Globus pallidus (tissue), 1 donor: ENCODE data around the gene SV2B.

Experiments
- DNase-seq: peaks from one replicate; pipeline ENCODE4 v3.0.0-alpha.2; 2015; ENCODE audit warnings: low spot score

SV2B gene

DNA sequence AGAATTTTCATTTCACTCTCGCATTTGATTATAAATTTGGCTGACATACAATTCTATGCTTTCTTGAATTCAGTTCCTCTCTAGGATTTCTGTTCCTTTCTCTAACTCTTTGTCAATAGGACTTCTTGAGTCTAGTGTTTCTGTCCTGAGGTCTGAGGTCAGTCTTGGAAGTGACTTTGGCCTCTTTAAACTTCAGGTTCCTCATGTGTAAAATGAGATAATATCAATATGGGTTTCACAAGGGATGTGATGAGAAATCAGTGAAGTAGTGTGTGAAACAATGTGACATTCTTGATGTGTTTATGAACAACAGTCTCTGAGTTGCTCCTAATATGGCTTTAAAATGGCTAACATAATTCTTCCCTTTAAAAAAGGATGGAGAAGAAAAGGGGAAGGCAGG lies 92.2 kb downstream of the SV2B start:
- DNase-seq, result no peak

DNA sequence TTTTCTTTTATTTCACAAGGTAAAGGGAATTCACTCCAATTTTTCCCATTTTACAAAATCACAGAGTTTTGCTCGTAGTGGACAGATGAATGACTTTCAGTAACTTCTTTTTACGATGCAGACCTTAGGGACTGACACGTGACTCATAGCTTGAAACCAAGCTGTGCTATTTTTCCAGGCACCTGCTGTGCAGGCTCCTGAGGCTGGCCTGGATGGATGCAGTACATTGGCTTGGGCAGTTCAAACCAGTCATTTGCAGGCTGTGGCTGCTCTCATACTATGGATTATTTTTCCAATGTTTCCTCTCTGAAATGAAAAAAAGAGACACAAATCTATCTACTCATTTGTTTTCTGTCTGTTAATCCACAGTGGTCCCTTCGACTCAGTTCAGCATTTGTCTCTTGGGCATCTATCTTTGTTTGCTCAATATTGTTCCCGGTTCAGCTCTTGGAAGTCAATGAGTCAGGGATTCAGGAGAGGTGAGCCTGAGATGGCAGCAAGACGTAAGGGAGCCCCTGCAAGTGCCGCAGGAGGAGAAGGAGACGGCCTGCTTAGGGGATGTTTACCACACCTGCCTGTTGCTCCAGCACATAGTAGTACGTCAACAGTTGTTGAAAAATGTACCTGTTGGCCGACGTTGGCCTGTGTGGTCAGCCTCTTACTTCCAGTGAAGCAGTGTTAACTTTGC lies 92.8 kb downstream of the SV2B start:
- DNase-seq, result no peak

DNA sequence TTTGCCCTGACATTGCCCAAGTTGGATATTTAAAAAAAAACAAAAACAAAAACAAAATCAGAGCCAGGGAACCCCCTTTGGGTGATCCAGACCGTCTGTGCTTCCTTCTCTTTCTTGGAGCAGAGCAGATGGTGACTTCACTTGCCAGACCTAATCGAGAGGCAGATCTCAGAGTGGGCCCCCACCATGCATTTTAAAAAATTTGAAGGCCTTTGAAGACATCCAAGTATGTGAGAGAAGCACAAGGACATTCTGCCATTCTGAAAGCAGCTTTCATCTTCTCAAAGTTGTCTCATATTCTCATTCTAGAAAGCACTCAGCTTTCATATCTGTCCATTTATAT lies 93.3 kb downstream of the SV2B start:
- DNase-seq, result no peak

DNA sequence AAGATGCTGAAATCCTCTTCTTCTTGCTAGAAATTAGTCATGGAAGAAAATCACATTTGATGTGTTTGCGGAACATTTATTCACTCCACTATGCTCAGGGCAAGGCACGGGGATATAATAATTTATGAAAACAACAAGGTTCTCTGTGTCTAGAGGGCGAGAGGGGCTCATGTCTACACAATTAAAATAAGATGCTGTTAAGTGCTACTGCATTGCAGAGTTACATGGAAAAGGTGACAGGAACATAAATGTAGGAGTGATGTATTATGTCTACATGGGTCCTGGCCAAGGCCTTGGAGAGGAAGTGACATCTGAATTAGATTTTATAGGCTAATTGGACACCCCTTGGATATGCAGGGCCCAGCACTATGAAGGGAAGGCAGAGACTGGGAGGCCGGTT lies 96.1 kb downstream of the SV2B start:
- no peak for DNase-seq

DNA sequence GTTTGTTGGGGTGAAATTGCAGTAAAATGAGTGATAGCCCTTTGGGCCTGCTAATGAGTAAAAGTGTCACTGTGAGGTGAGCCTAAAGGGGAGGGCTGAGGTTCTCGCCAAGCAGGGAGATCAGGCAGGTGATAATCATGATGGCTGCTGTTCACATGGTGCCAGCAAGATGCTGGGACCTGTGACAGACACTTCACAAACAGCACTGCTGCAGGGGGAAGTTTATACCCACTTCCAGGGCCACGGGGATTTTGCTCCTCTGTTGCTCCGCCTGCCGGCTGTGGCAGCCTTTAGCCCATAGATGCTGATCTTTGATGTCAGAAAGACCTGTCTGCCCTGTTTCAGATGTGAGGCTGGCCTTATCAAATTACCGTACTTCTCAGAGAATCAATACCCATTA lies 96.7 kb downstream of the SV2B start:
- DNase-seq, result no peak

DNA sequence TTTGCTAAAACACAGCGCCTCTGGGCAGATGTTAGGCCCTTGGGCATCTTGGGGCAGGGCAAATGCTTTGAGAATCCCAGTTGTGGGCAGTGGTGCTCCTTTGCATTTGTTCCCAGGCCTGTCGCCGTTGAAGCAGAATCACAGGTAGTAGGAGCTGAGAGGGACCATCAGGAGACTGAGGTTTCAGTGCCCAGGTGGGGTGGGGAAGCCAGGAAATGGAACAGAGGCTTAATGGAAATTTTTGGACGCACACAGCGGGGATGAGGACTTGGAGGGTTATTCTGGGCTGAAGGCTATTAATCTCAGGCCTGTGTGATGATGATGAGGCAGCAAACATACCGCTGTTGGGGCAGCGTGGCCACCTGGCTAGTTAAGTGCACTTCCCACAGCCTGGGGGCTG lies 99.5 kb downstream of the SV2B start:
- no peak for DNase-seq

DNA sequence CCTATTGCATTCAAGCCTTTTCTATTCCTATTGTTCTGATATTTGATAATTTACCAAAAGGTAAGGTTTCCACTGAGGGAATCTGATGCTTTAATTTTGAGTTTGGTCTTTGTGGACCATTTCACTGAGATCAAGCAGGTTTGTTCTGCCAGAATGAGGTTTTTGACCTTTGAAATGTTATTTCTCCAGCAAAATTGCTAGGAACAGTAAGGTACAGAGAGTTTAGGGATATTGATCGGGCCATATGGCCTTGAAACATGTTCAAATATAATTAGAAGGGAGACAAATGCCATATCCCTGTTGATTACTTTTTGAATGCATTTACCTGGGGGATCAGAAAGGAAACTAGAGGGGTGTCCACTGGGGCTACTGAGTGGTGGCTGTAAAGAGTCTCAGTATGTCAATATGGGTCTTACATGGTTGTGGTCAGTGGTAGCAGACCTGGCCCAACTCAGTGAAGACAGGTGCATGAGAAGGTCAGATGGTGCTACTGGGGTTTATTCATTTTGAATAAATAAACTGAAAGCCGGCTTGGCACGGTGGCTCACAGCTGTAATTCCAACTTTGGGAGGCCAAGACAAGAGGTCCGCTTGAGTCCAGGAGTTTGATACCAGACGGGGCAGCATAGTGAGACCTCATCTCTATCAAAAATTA lies 100.2 kb downstream of the SV2B start:
- no peak for DNase-seq

DNA sequence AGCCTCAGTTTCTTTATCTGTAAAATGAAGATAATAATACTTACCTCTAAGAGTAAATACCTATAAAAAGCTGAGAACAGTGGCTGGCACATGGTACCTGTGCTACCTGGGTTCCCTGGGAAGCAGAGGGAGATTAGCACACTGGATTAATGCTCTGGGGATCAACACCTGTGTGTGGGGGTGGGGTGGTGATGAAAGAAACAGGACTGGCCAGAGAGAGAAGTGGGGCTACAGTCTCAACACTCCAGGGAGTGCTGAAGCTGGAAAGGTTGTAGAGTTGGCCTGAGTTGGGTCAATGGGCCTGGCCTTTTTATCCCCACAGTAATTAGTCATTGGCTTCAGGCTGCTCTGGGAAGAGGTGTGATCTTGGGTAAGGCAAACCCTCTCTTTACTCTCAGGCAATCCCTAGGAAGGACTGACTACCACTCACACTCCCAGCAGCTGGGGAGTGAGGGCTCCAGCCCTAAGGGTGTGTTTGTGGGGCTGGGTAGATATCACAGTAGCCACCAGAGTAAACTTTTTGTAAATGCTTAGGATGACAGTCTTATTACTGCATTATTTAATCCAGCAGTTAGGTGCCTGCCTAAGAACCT lies 102.5 kb downstream of the SV2B start:
- DNase-seq, result no peak

DNA sequence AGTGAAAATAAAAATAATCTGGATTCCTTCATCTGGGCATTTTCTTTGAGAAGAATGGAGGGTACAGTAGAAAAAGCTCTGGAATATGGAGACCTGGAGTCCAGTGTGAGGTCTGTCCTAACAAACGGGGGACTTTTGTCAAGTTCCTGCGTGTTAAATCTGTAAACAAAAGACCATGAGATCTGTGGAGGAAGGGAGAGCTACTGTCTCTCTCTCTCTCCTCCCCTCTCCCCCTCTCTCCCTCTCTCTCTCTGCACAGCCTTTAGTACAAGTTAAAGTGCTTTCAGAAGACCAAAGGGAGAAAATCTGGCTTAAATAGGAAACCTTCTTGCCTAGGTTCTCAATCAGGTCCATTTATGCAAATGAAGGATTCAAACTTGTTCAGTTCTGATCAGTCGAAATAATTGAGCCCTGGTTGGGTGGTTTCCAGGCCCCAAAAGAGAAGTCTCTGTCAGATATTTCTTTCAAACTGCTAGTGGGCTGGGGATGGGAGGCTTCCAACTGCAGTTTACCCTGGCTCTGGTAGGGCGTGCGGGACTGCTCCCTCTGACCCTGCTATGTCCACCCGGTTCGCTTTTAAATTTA lies 103.7 kb downstream of the SV2B start:
- DNase-seq, result no peak

DNA sequence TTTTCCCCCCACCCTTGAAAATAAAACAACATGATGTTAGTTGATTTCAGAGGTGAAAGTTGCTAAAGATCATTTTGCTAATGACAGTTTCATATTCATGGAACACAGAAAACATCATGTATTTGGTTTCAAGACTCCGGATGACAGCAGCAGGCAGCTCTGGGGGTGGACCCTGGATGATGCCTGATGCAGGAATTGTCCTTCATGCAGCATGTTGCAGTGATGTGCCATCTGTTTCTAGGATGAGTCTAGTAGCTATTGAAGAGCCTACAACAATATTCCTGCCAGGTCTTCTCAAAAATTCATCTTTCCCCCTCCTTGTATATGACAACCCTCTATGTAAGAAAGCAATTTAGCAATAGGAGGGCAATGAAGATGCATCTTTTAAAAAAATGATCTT lies 108.3 kb downstream of the SV2B start:
- no peak for DNase-seq

DNA sequence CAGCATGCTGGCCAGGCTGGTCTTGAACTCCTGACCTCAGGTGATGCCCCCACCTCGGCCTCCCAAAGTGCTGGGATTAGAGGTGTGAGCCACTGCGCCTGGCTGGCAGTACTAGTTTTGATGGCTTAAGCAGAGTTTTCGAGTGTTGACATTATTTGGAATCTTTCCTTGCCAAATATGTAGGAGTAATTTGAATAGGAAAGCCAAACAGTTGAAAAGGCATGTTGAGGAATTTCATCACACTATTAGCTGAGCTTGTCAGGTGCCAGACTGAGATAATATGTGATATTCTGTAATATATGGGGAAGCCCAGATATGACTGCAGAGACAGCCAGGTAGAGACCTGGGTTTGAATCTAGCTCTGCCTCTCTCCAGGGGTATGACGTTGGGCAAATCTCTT lies 109.3 kb downstream of the SV2B start:
- no peak for DNase-seq

DNA sequence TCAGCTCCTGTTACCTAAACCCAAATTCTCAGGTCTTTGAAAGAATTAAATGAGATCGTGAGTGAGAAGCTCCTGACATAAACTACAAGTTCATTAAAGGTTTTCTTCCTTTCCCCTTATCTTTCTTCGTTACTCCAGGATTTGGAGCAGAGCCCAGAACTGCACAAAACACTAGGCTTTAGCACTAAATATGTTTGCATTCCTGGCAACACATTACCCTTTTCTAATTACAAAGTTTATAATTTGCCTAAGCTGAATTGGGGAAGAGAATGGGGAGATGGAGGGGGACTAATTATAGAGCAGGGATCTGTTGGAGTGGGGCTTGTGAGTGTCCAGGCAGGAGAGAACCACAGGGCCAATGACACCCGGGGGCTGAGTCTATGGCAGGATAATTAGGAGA lies 109.7 kb downstream of the SV2B start:
- no peak for DNase-seq

DNA sequence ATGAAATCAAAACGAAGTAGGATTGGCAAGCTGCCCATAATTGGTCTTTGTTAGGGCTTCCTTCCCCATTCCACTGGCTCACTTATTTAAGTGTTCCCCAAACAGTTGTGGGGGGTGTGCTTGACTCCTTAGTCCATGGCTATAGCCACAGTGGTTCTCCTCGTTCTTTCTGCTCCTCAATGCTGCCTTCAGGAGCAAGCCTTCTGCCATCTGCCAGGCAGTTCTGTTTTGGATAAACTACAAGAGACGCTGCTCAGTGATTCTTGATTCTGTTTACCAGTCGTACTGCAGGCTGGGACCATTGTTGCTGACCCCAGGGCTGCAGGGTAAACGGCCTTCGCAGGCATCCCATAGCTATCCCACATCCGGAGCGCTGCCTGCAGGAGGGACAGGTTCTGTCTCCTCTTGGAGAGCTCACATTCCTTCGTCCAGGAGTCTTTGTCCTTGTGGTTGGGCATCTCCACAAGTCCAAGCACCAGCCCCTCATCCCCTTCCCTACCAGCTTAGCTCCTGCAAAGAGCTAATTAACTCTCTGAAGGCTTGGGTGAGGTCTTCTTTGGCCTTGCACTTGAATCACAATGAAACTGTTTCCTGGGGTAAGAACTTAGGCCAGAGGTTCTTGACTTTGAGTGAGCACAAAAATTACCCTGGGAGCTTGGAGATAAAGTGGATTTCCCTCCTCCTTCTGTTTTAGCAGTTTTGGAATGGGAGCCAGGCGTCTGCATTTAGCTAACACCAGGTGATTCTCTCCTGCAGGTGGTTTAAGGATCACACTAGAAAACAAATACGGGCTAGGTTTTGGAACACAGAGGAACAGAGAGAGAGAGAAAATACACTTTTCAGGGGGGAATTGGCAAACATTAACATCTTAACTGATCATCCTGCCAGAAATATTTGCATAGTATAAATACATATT lies 114.9 kb downstream of the SV2B start:
- DNase-seq, result no peak

DNA sequence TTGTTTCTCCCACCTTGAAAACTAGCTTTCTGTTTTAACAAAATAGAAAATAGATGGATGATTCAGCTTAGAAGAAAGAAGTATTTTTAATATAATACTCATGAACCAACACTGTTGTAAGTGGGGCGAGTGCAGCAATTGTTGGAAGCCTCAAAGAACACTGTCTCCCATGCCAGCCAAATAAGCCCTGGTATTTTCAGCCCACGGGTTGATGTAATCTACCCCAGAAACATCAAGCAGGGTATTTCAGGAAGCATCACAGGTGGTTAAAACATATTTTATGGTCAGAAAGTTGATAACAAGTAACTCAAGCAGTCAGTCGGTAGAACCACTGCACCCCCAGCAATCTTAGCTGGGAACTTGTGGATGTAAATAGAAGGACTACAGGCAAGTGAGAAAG lies 115.9 kb downstream of the SV2B start:
- no peak for DNase-seq

DNA sequence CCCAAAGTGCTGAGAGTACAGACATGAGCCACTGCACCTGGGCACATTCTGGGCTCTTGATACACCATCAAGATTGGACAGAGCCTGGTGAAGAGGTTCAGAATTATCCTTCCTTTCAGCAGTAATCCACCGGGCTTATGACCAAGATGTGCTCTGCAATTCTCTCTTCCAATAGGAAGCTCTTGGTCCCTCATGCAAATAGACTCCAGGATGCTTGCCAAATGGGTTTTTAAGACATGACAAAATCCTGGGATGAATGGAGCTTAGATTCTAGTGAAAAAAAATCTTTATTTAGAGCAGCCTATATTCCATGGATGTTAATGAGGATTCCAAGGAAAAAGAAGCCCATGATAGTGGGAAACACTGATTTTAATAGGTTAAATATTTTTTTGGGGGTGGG lies 119.1 kb downstream of the SV2B start:
- no peak for DNase-seq

DNA sequence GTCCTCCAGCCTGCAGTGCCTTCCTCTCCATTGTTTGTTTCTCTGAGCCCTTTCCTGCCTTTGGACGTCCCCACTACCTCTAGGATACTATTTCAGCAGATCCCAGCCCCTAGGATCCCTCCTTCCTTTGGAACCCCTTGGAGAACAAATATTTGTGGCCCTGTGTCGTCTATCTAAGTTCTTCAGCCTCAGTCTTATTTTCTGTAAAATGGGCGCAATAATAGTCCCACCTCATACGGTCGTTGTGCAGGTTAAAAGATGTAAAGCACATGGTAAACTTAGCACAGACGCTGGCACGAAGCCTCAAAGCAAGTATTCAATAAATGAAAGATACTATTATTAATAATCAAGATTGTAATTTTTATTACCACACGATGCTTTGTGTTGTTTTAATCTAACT lies 122.0 kb downstream of the SV2B start:
- no peak for DNase-seq

DNA sequence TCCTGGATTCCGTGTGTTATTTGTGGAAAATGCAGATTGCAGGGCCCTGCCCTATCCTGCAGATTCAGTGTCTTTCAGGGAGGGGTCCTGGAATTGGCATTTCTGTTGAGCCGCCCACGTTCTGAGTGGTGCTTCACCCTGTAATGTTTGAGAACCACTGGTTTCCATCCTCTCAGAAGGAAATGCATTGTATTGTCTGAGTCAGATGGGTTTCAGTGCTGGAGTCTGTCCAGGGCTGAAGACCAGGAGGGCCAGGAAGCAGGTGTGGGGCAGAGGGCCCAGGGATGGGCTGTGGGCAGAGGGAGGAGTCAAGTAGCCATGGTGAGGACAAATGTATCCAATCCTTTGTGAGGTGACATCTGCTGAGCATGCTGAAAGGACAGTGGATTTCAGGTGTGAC lies 123.8 kb downstream of the SV2B start:
- no peak for DNase-seq

DNA sequence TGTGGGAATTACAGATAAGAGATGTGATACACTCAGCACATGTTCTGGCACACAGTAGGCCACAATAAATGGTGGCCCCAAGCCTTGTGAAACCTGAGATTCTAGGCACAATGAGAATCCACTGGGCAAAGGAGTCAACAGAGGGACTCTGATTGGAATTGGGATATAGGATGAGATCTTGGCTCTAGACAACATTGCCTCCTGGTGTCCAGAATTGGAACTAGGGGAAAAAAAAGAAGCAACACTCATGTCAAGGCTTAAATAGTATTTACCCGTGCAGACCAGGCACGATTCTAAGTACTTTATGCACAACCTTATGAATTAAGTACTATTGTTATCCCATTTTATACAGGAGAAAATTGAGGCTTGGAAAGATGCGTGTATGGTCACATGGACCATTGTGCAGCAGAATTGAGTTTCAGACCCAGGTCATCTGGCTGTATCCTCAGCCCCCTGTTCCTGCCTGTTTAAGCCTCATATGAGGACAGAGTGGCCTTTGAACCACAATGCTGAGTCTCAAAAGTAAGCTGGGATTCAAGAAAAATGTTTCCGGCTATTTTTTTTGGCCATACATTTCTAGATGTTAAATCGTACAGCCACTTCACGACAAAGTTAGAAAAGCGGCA lies 124.8 kb downstream of the SV2B start:
- peak; percentile 41 for DNase-seq

DNA sequence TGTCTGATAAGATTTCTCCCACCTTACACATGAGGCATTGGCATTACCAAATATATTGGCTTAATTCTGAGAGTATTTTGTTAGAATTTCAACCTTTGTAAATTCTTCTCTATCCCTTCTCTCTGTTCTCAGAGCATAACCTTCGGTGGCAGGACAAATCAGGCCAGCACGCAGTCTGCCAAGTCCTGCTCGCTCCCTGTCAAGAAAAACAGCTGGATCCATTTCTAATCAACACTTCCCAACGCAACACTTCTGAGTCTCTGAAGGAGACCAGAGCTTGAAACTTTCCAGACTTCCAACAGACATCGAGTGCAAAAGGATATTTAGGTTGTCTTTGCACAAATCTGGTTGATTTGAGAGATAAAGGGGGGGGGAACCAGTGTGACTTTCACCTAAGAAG lies 125.7 kb downstream of the SV2B start:
- DNase-seq, result no peak

DNA sequence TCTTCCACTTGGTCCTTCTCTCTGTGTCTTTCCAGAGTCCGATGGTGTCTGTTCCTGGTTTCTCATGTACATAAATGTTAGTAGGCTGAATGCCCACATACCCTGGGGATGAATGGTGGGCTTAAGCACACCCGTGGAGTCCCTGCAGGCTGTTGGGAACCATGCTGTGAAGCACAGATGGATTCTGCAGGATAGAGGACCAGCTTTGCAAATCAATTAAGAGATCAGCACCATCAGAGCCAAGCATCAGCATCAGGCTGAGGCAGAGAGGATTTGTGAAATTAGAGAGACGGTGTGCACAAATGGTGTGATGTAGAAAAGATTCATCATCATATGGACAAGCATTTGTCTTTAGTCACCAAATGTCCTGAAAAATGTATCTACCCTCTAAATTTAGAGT lies 127.1 kb downstream of the SV2B start:
- DNase-seq, result no peak

DNA sequence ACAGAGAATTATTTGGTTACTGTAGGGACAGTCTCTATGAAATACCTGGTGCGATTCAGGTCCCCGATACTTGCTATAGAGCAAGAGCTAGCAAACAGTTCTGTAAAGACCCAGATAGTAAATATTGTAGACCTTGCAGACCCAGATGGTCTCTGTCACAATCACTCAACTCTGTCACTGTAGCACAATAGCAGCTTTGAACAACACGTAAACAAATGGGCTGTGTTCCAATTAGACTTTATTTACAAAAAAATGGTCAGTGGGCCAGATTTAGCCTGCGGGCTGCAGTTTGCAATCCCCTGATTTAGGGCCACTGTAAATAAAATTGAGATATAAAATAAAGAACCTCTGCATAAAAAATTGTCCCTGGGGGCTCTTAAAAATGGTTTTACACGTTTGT lies 127.7 kb downstream of the SV2B start:
- DNase-seq, result no peak

DNA sequence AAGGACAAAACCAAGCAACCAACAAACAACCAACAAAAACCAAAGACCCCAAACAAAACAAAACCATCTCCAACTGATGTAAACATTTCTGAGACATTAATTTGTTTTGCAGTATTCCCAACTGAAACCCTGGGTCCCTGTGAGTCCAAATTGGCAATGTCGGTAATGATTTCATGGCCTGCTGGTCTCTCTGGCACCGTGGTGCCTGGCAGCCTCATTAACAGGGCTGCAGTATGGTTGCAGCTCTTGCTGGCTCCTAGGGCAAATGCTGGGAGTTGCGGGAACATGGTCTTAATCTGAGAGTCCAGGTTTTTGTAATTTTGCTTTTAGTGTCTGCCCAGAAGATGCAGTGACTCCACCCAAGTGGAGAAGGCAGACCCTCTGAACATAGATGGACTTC lies 128.3 kb downstream of the SV2B start:
- no peak for DNase-seq
